ENCODE data around the gene ZNF391. TPM values are rescaled to one million over a fixed set of nuclear protein-coding genes. Genes with fewer than 3 reads are reported as not detected.

Gene ZNF391
- total RNA-seq, result under 1 TPM; 0.17 to 0.37 TPM
- polyA plus RNA-seq, result under 1 TPM; 0.14 to 0.61 TPM

- Histone ChIP-seq H3K9me3 (ENCODE audit: control insufficient read depth in 4 of 4, low read length in 3 of 4) (no peaks in the 10 kb centered on the region), H3K36me3 (ENCODE audit: control insufficient read depth in 4 of 4, insufficient read depth in 3 of 4, low read depth in 1 of 4, low read length in 3 of 4) (no peaks in the 10 kb centered on the region), H3K4me3 (ENCODE audit: low read depth in 1 of 3, low read length in 3 of 3) (peak within 1 kb of the TSS; percentile 58 to 86 (median 60)), H3K4me1 (ENCODE audit: control insufficient read depth in 4 of 4, insufficient read depth in 4 of 4, low read length in 3 of 4) (peaks cover 0 to 15% (median 4%) of the 10 kb centered on the region in 4 donors), H3K9ac (ENCODE audit: low read depth in 1 of 2, low read length in 2 of 2) (peak within 1 kb of the TSS; percentile 21 to 62), H3K27me3 (ENCODE audit: control insufficient read depth in 4 of 4, insufficient read depth in 4 of 4, low read length in 3 of 4) (no peaks in the 10 kb centered on the region), H3K27ac (ENCODE audit: low read depth in 1 of 2, low read length in 2 of 2) (peak within 1 kb of the TSS in 1 of 2 donors; percentile 34)
- peak; percentile 66 for DNase-seq (ENCODE audit: low spot score)
- TF ChIP-seq NR2F2 (IDR thresholded peaks at IDR 0.05), result no peak
- peak; percentile 24 to 49 for TF ChIP-seq GABPA (IDR thresholded peaks at IDR 0.05 in 1 of 2, conservative IDR thresholded peaks at IDR 0.05 in 1 of 2)
- no peak for TF ChIP-seq ZBTB33 (IDR thresholded peaks at IDR 0.05)
- peak; percentile 13 for TF ChIP-seq YY1 (IDR thresholded peaks at IDR 0.05)
- no peak for TF ChIP-seq HNF4G (IDR thresholded peaks at IDR 0.05)
- 2% methylated on average over 49 of the region's 49 CpGs for WGBS
These were observed at the start of gene ZNF391 for GRCh38 chr6:27388293-27389197. TSS of gene ZNF391 (plus strand) at chr6:27388759. CDS start at chr6:27400371, 11,612 bp downstream.

DNA sequence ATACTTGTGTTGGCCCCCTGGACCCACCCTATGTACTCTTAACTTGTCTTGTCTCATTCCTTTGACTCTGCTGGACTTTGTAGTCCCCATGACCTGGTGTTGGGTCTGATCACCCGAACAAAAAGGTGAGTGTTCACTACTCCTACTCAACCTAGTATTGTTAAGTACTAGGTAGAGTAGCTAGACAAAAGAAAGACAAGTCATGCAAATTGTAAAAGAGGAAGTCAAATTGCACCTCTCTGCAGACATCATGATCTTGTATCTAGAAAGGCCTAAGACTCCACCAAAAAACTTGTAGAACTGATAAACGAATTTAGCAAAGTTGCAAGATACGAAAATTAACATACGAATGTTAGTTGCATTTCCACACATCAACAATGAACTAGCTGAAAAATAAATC is 35.7 kb upstream of the ZNF391 start:
- DNase-seq (ENCODE audit: low spot score), result no peak
- Histone ChIP-seq H3K27ac (ENCODE audit: low read depth in 1 of 2, low read length in 2 of 2) (no peak overlapping the region), H3K4me1 (ENCODE audit: control insufficient read depth in 4 of 4, insufficient read depth in 4 of 4, low read length in 3 of 4) (no peaks in the 10 kb centered on the region), H3K4me3 (ENCODE audit: low read depth in 1 of 3, low read length in 3 of 3) (no peak overlapping the region), H3K9me3 (ENCODE audit: control insufficient read depth in 4 of 4, low read length in 3 of 4) (peaks cover 0 to 13% (median 3%) of the 10 kb centered on the region in 4 donors), H3K9ac (ENCODE audit: low read depth in 1 of 2, low read length in 2 of 2) (no peak overlapping the region), H3K27me3 (ENCODE audit: control insufficient read depth in 4 of 4, insufficient read depth in 4 of 4, low read length in 3 of 4) (peaks cover 0 to 4% (median 0%) of the 10 kb centered on the region in 4 donors), H3K36me3 (ENCODE audit: control insufficient read depth in 4 of 4, insufficient read depth in 3 of 4, low read depth in 1 of 4, low read length in 3 of 4) (no peaks in the 10 kb centered on the region)
- no peak for TF ChIP-seq MAX (IDR thresholded peaks at IDR 0.05)
- no peak for TF ChIP-seq FOXA1 (IDR thresholded peaks at IDR 0.05)
- TF ChIP-seq, protein P1, sequence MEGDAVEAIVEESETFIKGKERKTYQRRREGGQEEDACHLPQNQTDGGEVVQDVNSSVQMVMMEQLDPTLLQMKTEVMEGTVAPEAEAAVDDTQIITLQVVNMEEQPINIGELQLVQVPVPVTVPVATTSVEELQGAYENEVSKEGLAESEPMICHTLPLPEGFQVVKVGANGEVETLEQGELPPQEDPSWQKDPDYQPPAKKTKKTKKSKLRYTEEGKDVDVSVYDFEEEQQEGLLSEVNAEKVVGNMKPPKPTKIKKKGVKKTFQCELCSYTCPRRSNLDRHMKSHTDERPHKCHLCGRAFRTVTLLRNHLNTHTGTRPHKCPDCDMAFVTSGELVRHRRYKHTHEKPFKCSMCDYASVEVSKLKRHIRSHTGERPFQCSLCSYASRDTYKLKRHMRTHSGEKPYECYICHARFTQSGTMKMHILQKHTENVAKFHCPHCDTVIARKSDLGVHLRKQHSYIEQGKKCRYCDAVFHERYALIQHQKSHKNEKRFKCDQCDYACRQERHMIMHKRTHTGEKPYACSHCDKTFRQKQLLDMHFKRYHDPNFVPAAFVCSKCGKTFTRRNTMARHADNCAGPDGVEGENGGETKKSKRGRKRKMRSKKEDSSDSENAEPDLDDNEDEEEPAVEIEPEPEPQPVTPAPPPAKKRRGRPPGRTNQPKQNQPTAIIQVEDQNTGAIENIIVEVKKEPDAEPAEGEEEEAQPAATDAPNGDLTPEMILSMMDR (IDR thresholded peaks at IDR 0.05; ENCODE audit: low read depth, low read length, missing input control), result no peak
- TF ChIP-seq NR2F2 (IDR thresholded peaks at IDR 0.05), result no peak
- TF ChIP-seq JUND (IDR thresholded peaks at IDR 0.05), result no peak
- TF ChIP-seq, protein P2, sequence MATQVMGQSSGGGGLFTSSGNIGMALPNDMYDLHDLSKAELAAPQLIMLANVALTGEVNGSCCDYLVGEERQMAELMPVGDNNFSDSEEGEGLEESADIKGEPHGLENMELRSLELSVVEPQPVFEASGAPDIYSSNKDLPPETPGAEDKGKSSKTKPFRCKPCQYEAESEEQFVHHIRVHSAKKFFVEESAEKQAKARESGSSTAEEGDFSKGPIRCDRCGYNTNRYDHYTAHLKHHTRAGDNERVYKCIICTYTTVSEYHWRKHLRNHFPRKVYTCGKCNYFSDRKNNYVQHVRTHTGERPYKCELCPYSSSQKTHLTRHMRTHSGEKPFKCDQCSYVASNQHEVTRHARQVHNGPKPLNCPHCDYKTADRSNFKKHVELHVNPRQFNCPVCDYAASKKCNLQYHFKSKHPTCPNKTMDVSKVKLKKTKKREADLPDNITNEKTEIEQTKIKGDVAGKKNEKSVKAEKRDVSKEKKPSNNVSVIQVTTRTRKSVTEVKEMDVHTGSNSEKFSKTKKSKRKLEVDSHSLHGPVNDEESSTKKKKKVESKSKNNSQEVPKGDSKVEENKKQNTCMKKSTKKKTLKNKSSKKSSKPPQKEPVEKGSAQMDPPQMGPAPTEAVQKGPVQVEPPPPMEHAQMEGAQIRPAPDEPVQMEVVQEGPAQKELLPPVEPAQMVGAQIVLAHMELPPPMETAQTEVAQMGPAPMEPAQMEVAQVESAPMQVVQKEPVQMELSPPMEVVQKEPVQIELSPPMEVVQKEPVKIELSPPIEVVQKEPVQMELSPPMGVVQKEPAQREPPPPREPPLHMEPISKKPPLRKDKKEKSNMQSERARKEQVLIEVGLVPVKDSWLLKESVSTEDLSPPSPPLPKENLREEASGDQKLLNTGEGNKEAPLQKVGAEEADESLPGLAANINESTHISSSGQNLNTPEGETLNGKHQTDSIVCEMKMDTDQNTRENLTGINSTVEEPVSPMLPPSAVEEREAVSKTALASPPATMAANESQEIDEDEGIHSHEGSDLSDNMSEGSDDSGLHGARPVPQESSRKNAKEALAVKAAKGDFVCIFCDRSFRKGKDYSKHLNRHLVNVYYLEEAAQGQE (IDR thresholded peaks at IDR 0.05), result no peak
- TF ChIP-seq ATF3 (IDR thresholded peaks at IDR 0.05), result no peak
- TF ChIP-seq SP1 (IDR thresholded peaks at IDR 0.05), result no peak
- no peak for TF ChIP-seq HNF4G (IDR thresholded peaks at IDR 0.05)
- no peak for TF ChIP-seq TAF1 (conservative IDR thresholded peaks at IDR 0.05)
- no peak for TF ChIP-seq RAD21 (IDR thresholded peaks at IDR 0.05)
- no peak for TF ChIP-seq FOXA2 (IDR thresholded peaks at IDR 0.05)
- 77% methylated on average over 4 of the region's 4 CpGs for WGBS

Measured in liver (tissue), 9 donors.